ENCODE data around the gene APH1B.

DNA sequence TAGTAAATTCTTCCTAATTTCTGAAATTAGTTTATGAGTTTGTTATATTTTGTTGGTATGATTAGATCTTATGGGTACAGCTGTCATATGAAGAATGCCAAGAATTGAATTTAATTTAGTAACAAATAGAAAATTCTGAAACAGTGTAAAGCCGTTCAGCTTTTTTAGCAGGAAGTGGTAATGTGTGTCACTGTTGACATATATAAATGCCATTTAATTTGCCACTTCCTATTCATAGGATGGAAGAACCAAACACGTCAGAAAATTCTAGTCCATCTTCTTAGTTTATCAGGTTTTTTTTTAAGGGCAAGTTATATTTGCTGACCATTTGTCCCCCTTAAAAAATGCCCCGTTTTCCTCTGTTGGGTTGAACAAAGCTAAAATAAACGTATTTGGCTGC is 45.0 kb upstream of the APH1B start:
- TF ChIP-seq POLR2AphosphoS5 (IDR thresholded peaks at IDR 0.05) (no peak), POLR2A (IDR thresholded peaks at IDR 0.05) (no peak)
- TF ChIP-seq, protein P1, sequence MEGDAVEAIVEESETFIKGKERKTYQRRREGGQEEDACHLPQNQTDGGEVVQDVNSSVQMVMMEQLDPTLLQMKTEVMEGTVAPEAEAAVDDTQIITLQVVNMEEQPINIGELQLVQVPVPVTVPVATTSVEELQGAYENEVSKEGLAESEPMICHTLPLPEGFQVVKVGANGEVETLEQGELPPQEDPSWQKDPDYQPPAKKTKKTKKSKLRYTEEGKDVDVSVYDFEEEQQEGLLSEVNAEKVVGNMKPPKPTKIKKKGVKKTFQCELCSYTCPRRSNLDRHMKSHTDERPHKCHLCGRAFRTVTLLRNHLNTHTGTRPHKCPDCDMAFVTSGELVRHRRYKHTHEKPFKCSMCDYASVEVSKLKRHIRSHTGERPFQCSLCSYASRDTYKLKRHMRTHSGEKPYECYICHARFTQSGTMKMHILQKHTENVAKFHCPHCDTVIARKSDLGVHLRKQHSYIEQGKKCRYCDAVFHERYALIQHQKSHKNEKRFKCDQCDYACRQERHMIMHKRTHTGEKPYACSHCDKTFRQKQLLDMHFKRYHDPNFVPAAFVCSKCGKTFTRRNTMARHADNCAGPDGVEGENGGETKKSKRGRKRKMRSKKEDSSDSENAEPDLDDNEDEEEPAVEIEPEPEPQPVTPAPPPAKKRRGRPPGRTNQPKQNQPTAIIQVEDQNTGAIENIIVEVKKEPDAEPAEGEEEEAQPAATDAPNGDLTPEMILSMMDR (IDR thresholded peaks at IDR 0.05), result no peak

Measured in prostate gland (tissue), 2 donors.